ENCODE results near the gene FARS2. TPM values are rescaled to one million over a fixed set of nuclear protein-coding genes. Genes with fewer than 3 reads are reported as not detected.

FARS2 gene
- polyA plus RNA-seq, 1 of the 3 experiments (the other 2 are of a cell fraction), result 12.5 TPM

GRCh38 chr6:5395719-5396118 is 134.4 kb downstream of the FARS2 start:
- no peaks in the 10 kb centered on the region for H3K9me3 ChIP-seq
- no peaks in the 10 kb centered on the region for H3F3A ChIP-seq (replicated peaks; ENCODE audit: insufficient read depth)
- POLR2A ChIA-PET, result no interaction called here
- no peak for DNase-seq
- H4K20me1 ChIP-seq (ENCODE audit: insufficient read depth), result peaks cover 6% of the 10 kb centered on the region; the same call in 1 of the 2 replicates
- H3K36me3 ChIP-seq (replicated peaks in 1 of 2; ENCODE audit: control insufficient read depth in 1 of 2, insufficient read depth in 2 of 2, low read length in 1 of 2), result no peaks in the 10 kb centered on the region
- no peak for TF ChIP-seq FOXJ3 (CRISPR knock-in tag; IDR thresholded peaks at IDR 0.05)
- TF ChIP-seq FOXM1 (IDR thresholded peaks at IDR 0.05; ENCODE audit: low read depth), result no peak
- TF ChIP-seq RFX5 (IDR thresholded peaks at IDR 0.05; ENCODE audit: low read length), result no peak
- TF ChIP-seq CTCF (IDR thresholded peaks at IDR 0.05), result peak; percentile 41
- H3K9me2 ChIP-seq, result no peaks in the 10 kb centered on the region
- no peak overlapping the region for H3K4me2 ChIP-seq
- no peak overlapping the region for H3K9ac ChIP-seq
- no peaks in the 10 kb centered on the region for H3K27me3 ChIP-seq (ENCODE audit: insufficient read depth)
- no peak overlapping the region for H3K4me3 ChIP-seq (ENCODE audit: low read depth in 2 of 2, low read length in 1 of 2)
- H2AFZ ChIP-seq (ENCODE audit: low read depth), result no peak overlapping the region
- H3K4me1 ChIP-seq (ENCODE audit: control insufficient read depth in 1 of 2, insufficient read depth in 2 of 2, low read depth in 1 of 2, low read length in 1 of 2), result no peaks in the 10 kb centered on the region; a peak in 1 of 4 replicates
- no peak overlapping the region for H3K27ac ChIP-seq (ENCODE audit: low read depth in 2 of 2, low read length in 1 of 2)
- no peaks in the 10 kb centered on the region for H3K79me2 ChIP-seq (ENCODE audit: insufficient read depth)
- CTCF ChIA-PET, result interaction anchor here (0.5 to 1.5 kb wide), 7 partner anchors 9 to 332 kb away, joined by 3 to 8 read pairs (median 3); no protein-coding TSS in a partner anchor

- no peaks in the 10 kb centered on the region; a peak in 1 of 4 replicates for H3K4me1 ChIP-seq (ENCODE audit: control insufficient read depth in 1 of 2, insufficient read depth in 2 of 2, low read depth in 1 of 2, low read length in 1 of 2)
- no peaks in the 10 kb centered on the region for H3K9me2 ChIP-seq
- no peak overlapping the region for H3K9ac ChIP-seq
- no peaks in the 10 kb centered on the region for H3K27me3 ChIP-seq (ENCODE audit: insufficient read depth)
- H3K36me3 ChIP-seq (replicated peaks in 1 of 2; ENCODE audit: control insufficient read depth in 1 of 2, insufficient read depth in 2 of 2, low read length in 1 of 2), result no peaks in the 10 kb centered on the region
- peak; percentile 25 for DNase-seq
- H3K9me3 ChIP-seq, result 0 out of 2 replicates have a peak, but pooled peaks cover 7% of the 10 kb centered on the region
- H3K4me3 ChIP-seq (ENCODE audit: low read depth in 2 of 2, low read length in 1 of 2), result peak overlapping the region in 1 of 2 experiments; percentile 10; a peak in 1 of 4 replicates
- ChIA-PET CTCF (interaction anchor here (0.9 to 1.3 kb wide), 4 partner anchors 10 to 255 kb away, joined by 3 to 5 read pairs (median 4); no protein-coding TSS in a partner anchor), POLR2A (no interaction called here)
- no peak for TF ChIP-seq SIN3A (IDR thresholded peaks at IDR 0.05; ENCODE audit: borderline replicate concordance, low read depth, low read length)
- peak; percentile 47; the same call in 1 of the 2 replicates for TF ChIP-seq SMC3 (IDR thresholded peaks at IDR 0.05; ENCODE audit: low read depth, low read length)
- TF ChIP-seq YY1 (IDR thresholded peaks at IDR 0.05; ENCODE audit: low read depth), result no peak
- TF ChIP-seq RAD21 (IDR thresholded peaks at IDR 0.05; ENCODE audit: low read length), result peak; percentile 55
- TF ChIP-seq NRF1 (IDR thresholded peaks at IDR 0.05; ENCODE audit: low read depth, low read length), result no peak
- peak; percentile 59 for TF ChIP-seq CTCF (IDR thresholded peaks at IDR 0.05)
- no peak overlapping the region for H2AFZ ChIP-seq (ENCODE audit: low read depth)
- no peaks in the 10 kb centered on the region for H3K79me2 ChIP-seq (ENCODE audit: insufficient read depth)
- H4K20me1 ChIP-seq (ENCODE audit: insufficient read depth), result no peaks in the 10 kb centered on the region
- 79% methylated on average over 1 of the region's 1 CpG for WGBS (ENCODE audit: low lambda C conversion rate)
- no peak overlapping the region for H3K27ac ChIP-seq (ENCODE audit: low read depth in 2 of 2, low read length in 1 of 2)
- no peak overlapping the region for H3K4me2 ChIP-seq
- no peaks in the 10 kb centered on the region for H3F3A ChIP-seq (replicated peaks; ENCODE audit: insufficient read depth)
Observed at GRCh38 chr6:5398530-5398929, 137.2 kb downstream of the FARS2 start.
